H1 (cell line): Measurements from ENCODE around the gene OTUB1. TPM values are rescaled to one million over a fixed set of nuclear protein-coding genes. Genes with fewer than 3 reads are reported as not detected.

ENCODE experiments used
- CTCF ChIA-PET: fragments of 300-600 bp; sonication (Branson Sonifier 250); formaldehyde crosslinking; loops from one replicate; lab custom pipeline; 2021; ENCODE audit not compliant: partially characterized antibody; lab: Charles Lee
- POLR2A ChIA-PET: fragments of 300-600 bp; sonication (Branson Sonifier 250); formaldehyde crosslinking; loops from one replicate; lab custom pipeline; 2021; ENCODE audit warnings: inconsistent platforms; ENCODE audit not compliant: partially characterized antibody; lab: Charles Lee
- DNase-seq, 2 experiments: peaks; one replicate each; pipeline versions ENCODE4 v3.0.0 to v3.0.0-alpha.2; 2010 to 2022; ENCODE audit warnings: low spot score in 2 of 2, low read depth in 1 of 2, mixed read lengths in 1 of 2
- FAIRE-seq: peaks from 2 replicates; lab custom pipeline; 2011; peaks lifted over from hg19 to GRCh38; lab: Jason Lieb, UNC
- H2AFZ ChIP-seq: 2 replicates; pipeline ENCODE4 v1.8.1; 2012; ENCODE audit warnings: low read length, inconsistent platforms
- H2AK5ac ChIP-seq: 2 replicates; pipeline ENCODE4 v1.6.1; 2013; ENCODE audit warnings: low read depth, low read length
- H2BK120ac ChIP-seq: replicated peaks from 2 replicates; pipeline ENCODE3; 2013; ENCODE audit warnings: low read depth, low read length, inconsistent platforms
- H2BK12ac ChIP-seq: 2 replicates; pipeline ENCODE4 v1.6.1; 2013; ENCODE audit warnings: low read depth, low read length
- H2BK15ac ChIP-seq: 2 replicates; pipeline ENCODE4 v1.6.1; 2013; ENCODE audit warnings: low read length
- H2BK20ac ChIP-seq: 2 replicates; pipeline ENCODE4 v1.6.1; 2013; ENCODE audit warnings: low read length
- H2BK5ac ChIP-seq: 2 replicates; pipeline ENCODE4 v1.6.1; 2013; ENCODE audit warnings: low read depth, low read length
- H3K14ac ChIP-seq: 2 replicates; pipeline ENCODE4 v1.6.1; 2013; ENCODE audit warnings: inconsistent platforms; ENCODE audit not compliant: insufficient read length
- H3K18ac ChIP-seq: 2 replicates; pipeline ENCODE4 v1.6.1; 2013; ENCODE audit warnings: low read length; ENCODE audit errors: extremely low read depth
- H3K23ac ChIP-seq: 2 replicates; pipeline ENCODE4 v1.6.1; 2013; ENCODE audit warnings: inconsistent platforms; ENCODE audit not compliant: insufficient read length
- H3K23me2 ChIP-seq: 2 replicates; pipeline ENCODE4 v1.6.1; 2013; ENCODE audit warnings: low read depth, low read length
- H3K27ac ChIP-seq: 2 replicates; pipeline ENCODE4 v1.6.1; 2011; ENCODE audit warnings: low read depth, low read length, inconsistent platforms
- H3K27me3 ChIP-seq, 4 experiments: replicated peaks in 1 of 4; 1 replicate in 1 of 4; 2 replicates in 3 of 4; pipeline versions ENCODE4 v1.6.1 to v1.8.1; 2011 to 2013; ENCODE audit warnings: low read length in 3 of 4, mild to moderate bottlenecking in 3 of 4, inconsistent platforms in 2 of 4, mixed read lengths in 2 of 4, moderate library complexity in 1 of 4; ENCODE audit not compliant: control insufficient read depth in 3 of 4, insufficient read depth in 3 of 4; ENCODE audit errors: extremely low read depth in 1 of 4
- H3K36me3 ChIP-seq, 4 experiments: 2 replicates each; pipeline versions ENCODE4 v1.6.1 to v1.8.1; 2011 to 2013; ENCODE audit warnings: mild to moderate bottlenecking in 4 of 4, low read length in 3 of 4, moderate library complexity in 2 of 4, control low read depth in 1 of 4, inconsistent platforms in 1 of 4; ENCODE audit not compliant: insufficient read depth in 4 of 4, control insufficient read depth in 2 of 4
- H3K4ac ChIP-seq: replicated peaks from 2 replicates; pipeline ENCODE3; 2013; ENCODE audit warnings: low read length, low read depth, mixed read lengths, inconsistent platforms; ENCODE audit not compliant: insufficient read length
- H3K4me1 ChIP-seq, 4 experiments: replicated peaks in 1 of 4; 1 replicate in 1 of 4; 2 replicates in 3 of 4; pipeline versions ENCODE4 v1.6.1 to v1.8.1; 2011 to 2013; ENCODE audit warnings: low read length in 3 of 4, inconsistent platforms in 2 of 4, mixed read lengths in 1 of 4; ENCODE audit not compliant: insufficient read depth in 4 of 4, control insufficient read depth in 3 of 4
- H3K4me2 ChIP-seq, 2 experiments: 2 replicates each; pipeline versions ENCODE4 v1.6.1 to v1.8.1; 2011 to 2013; ENCODE audit warnings: low read depth in 2 of 2, low read length in 2 of 2, control low read depth in 1 of 2, inconsistent platforms in 1 of 2, mild to moderate bottlenecking in 1 of 2; ENCODE audit not compliant: insufficient read depth in 1 of 2
- H3K4me3 ChIP-seq, 4 experiments: fragments of 200-600, 300-600 bp in 1 of 4; sonication (generic), shearing (Covaris generic), sonication (Bioruptor Twin) in 1 of 4; 2 replicates each; pipeline versions ENCODE4 v1.5.1 to v1.8.1; 2011 to 2016; ENCODE audit warnings: low read length in 4 of 4, low read depth in 3 of 4, control low read depth in 2 of 4, inconsistent platforms in 2 of 4, mild to moderate bottlenecking in 2 of 4, mixed read lengths in 1 of 4, moderate library complexity in 1 of 4; ENCODE audit not compliant: insufficient read depth in 2 of 4; ENCODE audit errors: extremely low read depth in 1 of 4
- H3K56ac ChIP-seq: replicated peaks from 2 replicates; pipeline ENCODE3; 2013; ENCODE audit warnings: low read depth, mild to moderate bottlenecking, mixed read lengths, low read length, inconsistent platforms; ENCODE audit not compliant: insufficient read length
- H3K79me1 ChIP-seq: 2 replicates; pipeline ENCODE4 v1.6.1; 2013; ENCODE audit warnings: low read depth, low read length, control low read depth
- H3K79me2 ChIP-seq, 2 experiments: 2 replicates each; pipeline versions ENCODE4 v1.6.1 to v1.8.1; 2012 to 2013; ENCODE audit warnings: low read length in 2 of 2, mild to moderate bottlenecking in 2 of 2, inconsistent platforms in 1 of 2; ENCODE audit not compliant: insufficient read depth in 2 of 2, control insufficient read depth in 1 of 2
- H3K9ac ChIP-seq, 4 experiments: replicated peaks in 1 of 4; 1 replicate in 1 of 4; 2 replicates in 3 of 4; pipeline versions ENCODE4 v1.6.1 to v1.8.1; 2011 to 2013; ENCODE audit warnings: low read depth in 3 of 4, low read length in 3 of 4, control low read depth in 2 of 4, mild to moderate bottlenecking in 2 of 4, moderate library complexity in 2 of 4, inconsistent platforms in 1 of 4; ENCODE audit errors: extremely low read depth in 1 of 4
- H3K9me3 ChIP-seq, 2 experiments: 2 replicates each; pipeline versions ENCODE4 v1.6.1 to v1.8.1; 2012 to 2013; ENCODE audit warnings: mild to moderate bottlenecking in 2 of 2, moderate library complexity in 2 of 2, control low read depth in 1 of 2, inconsistent platforms in 1 of 2, low read depth in 1 of 2, low read length in 1 of 2, mixed read lengths in 1 of 2; ENCODE audit not compliant: insufficient read depth in 2 of 2
- H4K20me1 ChIP-seq, 2 experiments: replicated peaks in 1 of 2; 2 replicates each; pipeline versions ENCODE3 to v1.8.1; 2011 to 2013; ENCODE audit warnings: inconsistent platforms in 2 of 2, low read length in 2 of 2, mild to moderate bottlenecking in 1 of 2; ENCODE audit not compliant: insufficient read depth in 2 of 2, control insufficient read depth in 1 of 2
- H4K5ac ChIP-seq: 2 replicates; pipeline ENCODE4 v1.6.1; 2013; ENCODE audit warnings: low read length, low read depth, mixed read lengths, inconsistent platforms; ENCODE audit not compliant: insufficient read length
- H4K8ac ChIP-seq: 2 replicates; pipeline ENCODE4 v1.8.0; 2013; ENCODE audit warnings: mild to moderate bottlenecking, moderate library complexity, low read length, inconsistent platforms; ENCODE audit not compliant: insufficient read depth; ENCODE audit errors: extremely low read depth
- H4K91ac ChIP-seq: replicated peaks from 2 replicates; pipeline ENCODE3; 2013; ENCODE audit warnings: low read length, mixed read lengths, inconsistent platforms; ENCODE audit not compliant: insufficient read length
- MAFK ChIP-seq: IDR thresholded peaks from 2 replicates; pipeline ENCODE4 v1.6.1; 2012; ENCODE audit warnings: low read depth, mild to moderate bottlenecking, improper control_type of control experiment, low read length
- RAD21 ChIP-seq, 2 experiments: IDR thresholded peaks in 1 of 2; conservative IDR thresholded peaks in 1 of 2; 2 replicates each; pipeline ENCODE4 v1.6.1; 2011; ENCODE audit warnings: low read depth in 2 of 2, low read length in 2 of 2, improper control_type of control experiment in 1 of 2, inconsistent platforms in 1 of 2, mild to moderate bottlenecking in 1 of 2, moderate library complexity in 1 of 2
- WGBS, 2 experiments: shearing (Covaris generic) in 1 of 2; methylation state at CpG; one replicate each; pipeline versions ENCODE4 v1.1.6 to v1.1.7; 2013 to 2015; ENCODE audit warnings: low lambda C conversion rate in 2 of 2, mixed read lengths in 2 of 2, inconsistent platforms in 1 of 2, low coverage in 1 of 2, missing lambda C conversion rate in 1 of 2; ENCODE audit not compliant: insufficient replicate concordance in 2 of 2, insufficient coverage in 1 of 2, insufficient read length in 1 of 2; ENCODE audit errors: extremely low coverage in 1 of 2, missing lambda C conversion rate in 1 of 2; 5-methylcytosine and 5-hydroxymethylcytosine counted together
- polyA plus RNA-seq, 7 experiments: library from polyadenylated mRNA; depleted of rRNA in 3 of 7; stranded (reverse) in 5 of 7; unstranded in 2 of 7; fragments of >200 nt in 5 of 7; fragments of 200-250 nt in 2 of 7; gene quantifications; 1 replicate in 5 of 7; 2 replicates in 1 of 7; 4 replicates in 1 of 7; pipeline versions ENCODE4 v1.2.1 to v1.2.3, GENCODE V29; 2011 to 2013; ENCODE audit warnings: missing spikeins in 2 of 7, mixed read lengths in 2 of 7
- total RNA-seq: library from RNA; stranded (reverse); fragmentation: NEBNext Ultra II Directional; extraction: Animal tissue kit (Norgen Biotek cat#: 25700); gene quantifications from 2 replicates; pipeline ENCODE4 v1.2.1, GENCODE V29; 2021

OTUB1 gene
- total and polyA plus RNA-seq, 2 of the 8 experiments (the other 6 are each of a cell fraction or from before 2014, with no cell fraction given) = 110 to 274 TPM

GRCh38 chr11:64008914-64009633 lies 22.8 kb downstream of the OTUB1 start:
- H2AFZ ChIP-seq = no peak overlapping the region
- H3K14ac ChIP-seq = no peak overlapping the region
- no peak overlapping the region for H2BK12ac ChIP-seq
- WGBS, 2 experiments = 80% methylated on average over 18 of the region's 18 CpGs; no CpG with 5 or more reads in 1 of the 2 experiments
- peaks cover 1 to 2% of the 10 kb centered on the region in 2 experiments for H4K20me1 ChIP-seq
- H2BK5ac ChIP-seq = no peak overlapping the region
- DNase-seq = no peak
- H3K18ac ChIP-seq = no peak overlapping the region
- H3K23me2 ChIP-seq = peaks cover 21% of the 10 kb centered on the region; the same call in 1 of the 2 replicates
- peaks cover 0 to 6% of the 10 kb centered on the region in 2 experiments; a peak in 1 of 4 replicates for H3K9me3 ChIP-seq
- H2AK5ac ChIP-seq = no peak overlapping the region
- no peak overlapping the region for H4K91ac ChIP-seq
- no peak overlapping the region for H3K4ac ChIP-seq
- no peak overlapping the region for H4K5ac ChIP-seq
- TF ChIP-seq RAD21 (IDR thresholded peaks at IDR 0.05 in 1 of 2, conservative IDR thresholded peaks at IDR 0.05 in 1 of 2; ENCODE audit: low read depth in 2 of 2, low read length in 2 of 2) (peak in 1 of 2 experiments; percentile 1; a peak in 1 of 4 replicates), MAFK (no peak)
- no peak overlapping the region for H2BK15ac ChIP-seq
- H3K9ac ChIP-seq = no peak overlapping the region
- ChIA-PET CTCF (interaction anchor here (0.7 to 6.3 kb wide), 8 partner anchors 8 to 139 kb away, joined by 3 to 43 read pairs (median 8); no protein-coding TSS in a partner anchor), POLR2A (interaction anchor here (0.8 to 1.2 kb wide), 3 partner anchors 9 to 19 kb away, joined by 3 to 5 read pairs (median 3); no protein-coding TSS in a partner anchor)
- no peak overlapping the region for H3K4me3 ChIP-seq
- no peak overlapping the region for H3K27ac ChIP-seq
- no peaks in the 10 kb centered on the region for H3K36me3 ChIP-seq
- no peak overlapping the region for H3K56ac ChIP-seq
- no peak overlapping the region for H2BK120ac ChIP-seq
- no peak overlapping the region for H4K8ac ChIP-seq
- no peak overlapping the region for H3K4me2 ChIP-seq
- H3K23ac ChIP-seq = no peak overlapping the region
- H3K79me1 ChIP-seq = no peaks in the 10 kb centered on the region; the same call in 1 of the 2 replicates
- peaks cover 0 to 15% (median 9%) of the 10 kb centered on the region in 4 experiments; a peak in 5 of 7 replicates for H3K4me1 ChIP-seq
- H3K79me2 ChIP-seq = no peaks in the 10 kb centered on the region
- peaks cover 28 to 92% (median 74%) of the 10 kb centered on the region in 4 experiments for H3K27me3 ChIP-seq
- no peak overlapping the region for H2BK20ac ChIP-seq
- no peak for FAIRE-seq
